ENCODE measurements around the gene RAB7B.
"Not testable (repeated sequence)": the region's sequence is repeated elsewhere in the genome, so short reads cannot be mapped to it uniquely, and the experiment has no call there.

Gene RAB7B

GRCh38 chr1:206021626-206022365, 18.6 kb upstream of the RAB7B start:
- DNase-seq, result no peak

- DNase-seq, result no peak
These were observed 17.9 kb upstream of the RAB7B start for GRCh38 chr1:206021008-206021625.

GRCh38 chr1:206020393-206021007, 17.3 kb upstream of the RAB7B start:
- DNase-seq, result no peak

- no peak for DNase-seq
These were observed 11.9 kb upstream of the RAB7B start for GRCh38 chr1:206015071-206015470.

GRCh38 chr1:206014601-206015000, 11.4 kb upstream of the RAB7B start:
- DNase-seq, result no peak

- DNase-seq, result no peak
These were observed 10.0 kb upstream of the RAB7B start for GRCh38 chr1:206013026-206013795.

GRCh38 chr1:206012086-206012859, 9.1 kb upstream of the RAB7B start:
- no peak for DNase-seq

GRCh38 chr1:206011057-206011456, 7.9 kb upstream of the RAB7B start:
- no peak for DNase-seq

- DNase-seq, result no peak
These were observed 6.9 kb upstream of the RAB7B start for GRCh38 chr1:206010060-206010459.

GRCh38 chr1:206006946-206007345, 3.8 kb upstream of the RAB7B start:
- DNase-seq, result no peak

- DNase-seq, result no peak
These were observed 2.6 kb upstream of the RAB7B start for GRCh38 chr1:206005778-206006180.

GRCh38 chr1:206005234-206005633, 2.0 kb upstream of the RAB7B start:
- no peak for DNase-seq

- DNase-seq, result no peak
These were observed 1.6 kb upstream of the RAB7B start for GRCh38 chr1:206004826-206005225.

GRCh38 chr1:206003854-206004800, 932 bp upstream of the RAB7B start:
- DNase-seq, result no peak

GRCh38 chr1:206002160-206002559, 1.0 kb downstream of the RAB7B start:
- no peak for DNase-seq

- no peak for DNase-seq
These were observed 1.7 kb downstream of the RAB7B start for GRCh38 chr1:206001476-206001888.

- no peak for DNase-seq
These were observed 2.4 kb downstream of the RAB7B start for GRCh38 chr1:206000641-206001339.

- no peak for DNase-seq
These were observed 4.5 kb downstream of the RAB7B start for GRCh38 chr1:205998457-205999241.

GRCh38 chr1:205996641-205997040, 6.6 kb downstream of the RAB7B start:
- not testable (repeated sequence) for DNase-seq

- no peak for DNase-seq
These were observed 8.8 kb downstream of the RAB7B start for GRCh38 chr1:205994346-205994745.
